HCT116 (cell line): ENCODE results near the gene DELE1. TPM values are rescaled to one million over a fixed set of nuclear protein-coding genes. Genes with fewer than 3 reads are reported as not detected.

Experiments used
- ATAC-seq: fragments of 200-7000 bp; cut with Tn5 transposase; 2 replicates; pipeline ENCODE4 v1.9.1; 2020; ENCODE audit warnings: mild to moderate bottlenecking, moderate library complexity
- BruUV-seq: library from RNA; stranded (reverse); fragments of 400-500 nt; replicated peaks from 2 replicates; lab custom pipeline; 2021; lab: Mats Ljungman, UMichigan
- CTCF ChIA-PET: fragments of 300-600 bp; sonication (Branson Sonifier 250); formaldehyde crosslinking; loops from one replicate; lab custom pipeline; 2021; ENCODE audit warnings: antibody characterized with exemption; lab: Charles Lee
- POLR2A ChIA-PET: fragments of 300-600, 350-600 bp; sonication (Branson Sonifier 250); formaldehyde crosslinking; loops from one replicate; lab custom pipeline; 2021; ENCODE audit warnings: antibody characterized with exemption; lab: Charles Lee
- RAD21 ChIA-PET, 2 experiments: fragments of 300-600 bp; sonication (Branson Sonifier 250); formaldehyde crosslinking; loops; one replicate each; lab custom pipeline; 2023; ENCODE audit warnings: low total read pairs in 2 of 2; ENCODE audit not compliant: uncharacterized antibody in 2 of 2, unreplicated experiment in 2 of 2, low non-redundant PET in 1 of 2; lab: Charles Lee
- DNase-seq: peaks from one replicate; pipeline ENCODE4 v3.0.0-alpha.2; 2010; ENCODE audit warnings: low read depth, low spot score
- H2AFZ ChIP-seq: fragments of 200-600 bp; shearing (Covaris generic), sonication (generic); 2 replicates; pipeline ENCODE4 v1.6.1; 2017; ENCODE audit warnings: low read depth, mixed run types, mixed read lengths, antibody characterized with exemption, low read length; ENCODE audit not compliant: poor library complexity, severe bottlenecking
- H3K27ac ChIP-seq: 2 replicates; pipeline ENCODE4 v1.5.1; 2012; ENCODE audit warnings: low read depth, low read length
- H3K27me3 ChIP-seq: fragments of 200-600 bp; sonication (generic); 2 replicates; pipeline ENCODE4 v1.6.1; 2016; ENCODE audit warnings: mixed run types, low read length, mixed read lengths; ENCODE audit not compliant: insufficient read depth
- H3K36me3 ChIP-seq, 2 experiments: fragments of 200-500 bp in 1 of 2; fragments of 200-600 bp in 1 of 2; sonication (Bioruptor generic) in 1 of 2; sonication (generic) in 1 of 2; 2 replicates each; pipeline versions ENCODE4 v1.5.1 to v1.6.1; 2014 to 2016; ENCODE audit warnings: low read length in 2 of 2, inconsistent platforms in 1 of 2, mixed read lengths in 1 of 2, mixed run types in 1 of 2; ENCODE audit not compliant: insufficient read depth in 2 of 2, control insufficient read depth in 1 of 2
- H3K4me1 ChIP-seq, 2 experiments: fragments of 200-600 bp in 1 of 2; sonication (generic) in 1 of 2; 2 replicates each; pipeline versions ENCODE4 v1.5.1 to v1.6.1; 2012 to 2017; ENCODE audit warnings: low read length in 2 of 2, inconsistent platforms in 1 of 2, mild to moderate bottlenecking in 1 of 2, mixed read lengths in 1 of 2, mixed run types in 1 of 2, moderate library complexity in 1 of 2; ENCODE audit not compliant: insufficient read depth in 2 of 2, control insufficient read depth in 1 of 2
- H3K4me2 ChIP-seq: fragments of 200-600 bp; sonication (generic); 2 replicates; pipeline ENCODE4 v1.6.1; 2017; ENCODE audit warnings: mixed run types, low read length, mixed read lengths
- H3K4me3 ChIP-seq, 2 experiments: fragments of 200-600 bp in 1 of 2; sonication (generic) in 1 of 2; replicated peaks in 1 of 2; 2 replicates each; pipeline ENCODE4 v1.5.1; 2011 to 2016; ENCODE audit warnings: low read length in 2 of 2, control low read depth in 1 of 2, low read depth in 1 of 2, mild to moderate bottlenecking in 1 of 2, mixed read lengths in 1 of 2, mixed run types in 1 of 2
- H3K79me2 ChIP-seq: fragments of 200-600 bp; sonication (generic); 2 replicates; pipeline ENCODE4 v1.6.1; 2017; ENCODE audit warnings: mild to moderate bottlenecking, mixed run types, low read length, moderate library complexity, mixed read lengths; ENCODE audit not compliant: insufficient read depth
- H3K9ac ChIP-seq: fragments of 200-600 bp; sonication (generic); 2 replicates; pipeline ENCODE4 v1.6.1; 2016; ENCODE audit warnings: low read length, mixed read lengths
- H3K9me2 ChIP-seq: fragments of 200-600 bp; sonication (generic), shearing (Covaris generic); 2 replicates; pipeline ENCODE4 v1.6.1; 2017; ENCODE audit warnings: mixed run types, mild to moderate bottlenecking, moderate library complexity; ENCODE audit not compliant: insufficient read depth
- H3K9me3 ChIP-seq, 2 experiments: fragments of 200-500 bp in 1 of 2; fragments of 200-600 bp in 1 of 2; sonication (Bioruptor generic) in 1 of 2; sonication (generic) in 1 of 2; 2 replicates each; pipeline ENCODE4 v1.6.1; 2014 to 2017; ENCODE audit warnings: low read length in 2 of 2, mixed read lengths in 2 of 2, inconsistent platforms in 1 of 2, low read depth in 1 of 2, mild to moderate bottlenecking in 1 of 2, mixed run types in 1 of 2, moderate library complexity in 1 of 2; ENCODE audit not compliant: control insufficient read depth in 1 of 2, insufficient read depth in 1 of 2
- H4K20me1 ChIP-seq: fragments of 200-600 bp; sonication (generic), shearing (Covaris generic); 2 replicates; pipeline ENCODE4 v1.6.1; 2017; ENCODE audit warnings: mixed run types, mild to moderate bottlenecking, moderate library complexity; ENCODE audit not compliant: insufficient read depth
- CEBPB ChIP-seq: IDR thresholded peaks from 2 replicates; pipeline ENCODE4 v1.6.1; 2012; ENCODE audit warnings: low read depth
- ELF1 ChIP-seq: IDR thresholded peaks from 2 replicates; pipeline ENCODE4 v1.6.1; 2012; ENCODE audit warnings: low read depth, borderline replicate concordance
- FOSL1 ChIP-seq: IDR thresholded peaks from 2 replicates; pipeline ENCODE4 v1.6.1; 2012; ENCODE audit warnings: low read depth
- JUND ChIP-seq: IDR thresholded peaks from 2 replicates; pipeline ENCODE4 v1.6.1; 2012
- RAD21 ChIP-seq: IDR thresholded peaks from 2 replicates; pipeline ENCODE4 v1.6.1; 2012; ENCODE audit warnings: low read depth, mild to moderate bottlenecking
- SIN3A ChIP-seq: IDR thresholded peaks from 2 replicates; pipeline ENCODE4 v1.6.1; 2012; ENCODE audit warnings: low read depth
- SP1 ChIP-seq: IDR thresholded peaks from 2 replicates; pipeline ENCODE4 v1.6.1; 2012; ENCODE audit warnings: low read depth
- YY1 ChIP-seq: IDR thresholded peaks from 2 replicates; pipeline ENCODE4 v1.6.1; 2011; ENCODE audit warnings: low read length, low read depth, moderate library complexity, mild to moderate bottlenecking; ENCODE audit not compliant: insufficient replicate concordance; ENCODE audit errors: extremely low read depth
- intact Hi-C: fragments of 100-400 bp; cut with micrococcal nuclease; formaldehyde crosslinking; loops from 2 replicates; pipeline ENCODE4 v1.10.0; 2022
- total RNA-seq: library from RNA; stranded (reverse); gene quantifications from one replicate; pipeline ENCODE4 v1.2.1, GENCODE V29; 2021; ENCODE audit not compliant: unreplicated experiment
- TF ChIP-seq, protein P1 (sequence below), 3 experiments: fragments of 200-600 bp in 1 of 3; sonication (generic) in 1 of 3; IDR thresholded peaks in 2 of 3; conservative IDR thresholded peaks in 1 of 3; 2 replicates each; pipeline ENCODE4 v1.5.1; 2012 to 2017; ENCODE audit warnings: low read depth in 2 of 3, low read length in 2 of 3, antibody characterized with exemption in 1 of 3, borderline replicate concordance in 1 of 3, control low read depth in 1 of 3, mild to moderate bottlenecking in 1 of 3, mixed read lengths in 1 of 3, mixed run types in 1 of 3, moderate library complexity in 1 of 3; ENCODE audit not compliant: insufficient read depth in 1 of 3

Gene DELE1
- total RNA-seq, 1 experiment from 2014 or later: 74.1 TPM

- H3K4me3 ChIP-seq: no peak overlapping the region
- no peaks in the 10 kb centered on the region for H3K79me2 ChIP-seq
- H3K36me3 ChIP-seq: no peaks in the 10 kb centered on the region
- no peak for ATAC-seq
- no peak overlapping the region for H3K4me2 ChIP-seq
- H3K27ac ChIP-seq: no peak overlapping the region
- TF ChIP-seq RAD21 (no peak), JUND (no peak), YY1 (no peak), CEBPB (no peak), SIN3A (no peak), SP1 (no peak), FOSL1 (no peak), ELF1 (no peak)
- TF ChIP-seq, protein P1, sequence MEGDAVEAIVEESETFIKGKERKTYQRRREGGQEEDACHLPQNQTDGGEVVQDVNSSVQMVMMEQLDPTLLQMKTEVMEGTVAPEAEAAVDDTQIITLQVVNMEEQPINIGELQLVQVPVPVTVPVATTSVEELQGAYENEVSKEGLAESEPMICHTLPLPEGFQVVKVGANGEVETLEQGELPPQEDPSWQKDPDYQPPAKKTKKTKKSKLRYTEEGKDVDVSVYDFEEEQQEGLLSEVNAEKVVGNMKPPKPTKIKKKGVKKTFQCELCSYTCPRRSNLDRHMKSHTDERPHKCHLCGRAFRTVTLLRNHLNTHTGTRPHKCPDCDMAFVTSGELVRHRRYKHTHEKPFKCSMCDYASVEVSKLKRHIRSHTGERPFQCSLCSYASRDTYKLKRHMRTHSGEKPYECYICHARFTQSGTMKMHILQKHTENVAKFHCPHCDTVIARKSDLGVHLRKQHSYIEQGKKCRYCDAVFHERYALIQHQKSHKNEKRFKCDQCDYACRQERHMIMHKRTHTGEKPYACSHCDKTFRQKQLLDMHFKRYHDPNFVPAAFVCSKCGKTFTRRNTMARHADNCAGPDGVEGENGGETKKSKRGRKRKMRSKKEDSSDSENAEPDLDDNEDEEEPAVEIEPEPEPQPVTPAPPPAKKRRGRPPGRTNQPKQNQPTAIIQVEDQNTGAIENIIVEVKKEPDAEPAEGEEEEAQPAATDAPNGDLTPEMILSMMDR (IDR thresholded peaks at IDR 0.05 in 2 of 3, conservative IDR thresholded peaks at IDR 0.05 in 1 of 3; ENCODE audit: borderline replicate concordance in 1 of 3, insufficient read depth in 1 of 3, low read depth in 2 of 3, low read length in 2 of 3): no peak
- no peaks in the 10 kb centered on the region for H3K9me3 ChIP-seq
- ChIA-PET RAD21 (no interaction called here), POLR2A (no interaction called here), CTCF (interaction anchor here (0.6 to 3.2 kb wide), 5 partner anchors 10 to 266 kb away, joined by 3 to 79 read pairs (median 6); partner anchors contain the start of genes DELE1 and RNF14)
- BruUV-seq: no TSS peak
- H3K27me3 ChIP-seq: no peaks in the 10 kb centered on the region
- H2AFZ ChIP-seq: no peak overlapping the region
- no peak overlapping the region for H3K9ac ChIP-seq
- H3K9me2 ChIP-seq: no peaks in the 10 kb centered on the region
- H3K4me1 ChIP-seq: peaks cover 0 to 10% of the 10 kb centered on the region in 2 experiments; a peak in 1 of 4 replicates
- intact Hi-C loops: no loop called here
- DNase-seq: no peak
- H4K20me1 ChIP-seq: no peaks in the 10 kb centered on the region
Observed at GRCh38 chr5:141958546-141959172, 35.0 kb downstream of the DELE1 start.
